Measurements from ENCODE around the gene PDE6C. TPM values are rescaled to one million over a fixed set of nuclear protein-coding genes. Genes with fewer than 3 reads are reported as not detected.

The PDE6C gene
- total RNA-seq, 1 donor from 2014 or later: not detected

- Mint-ChIP-seq H3K27ac (ENCODE audit: unreplicated experiment) (no peak overlapping the region), H3K27me3 (ENCODE audit: low read depth) (no peaks in the 10 kb centered on the region), H3K4me1 (no peaks in the 10 kb centered on the region), H3K4me3 (no peak overlapping the region), H3K9me3 (no peaks in the 10 kb centered on the region), H3K36me3 (ENCODE audit: low read depth) (peaks cover 9% of the 10 kb centered on the region)
- no peak for TF ChIP-seq CTCF (conservative IDR thresholded peaks at IDR 0.05)
- no peak for DNase-seq (ENCODE audit: low read depth, low spot score)
Observed at GRCh38 chr10:93657757-93658156, 45.4 kb downstream of the PDE6C start.

GRCh38 chr10:93666030-93666429 is 53.7 kb downstream of the PDE6C start:
- H3K27me3 Mint-ChIP-seq (ENCODE audit: low read depth): no peaks in the 10 kb centered on the region
- peaks cover 16% of the 10 kb centered on the region for H3K36me3 Mint-ChIP-seq (ENCODE audit: low read depth)
- no peaks in the 10 kb centered on the region for H3K9me3 Mint-ChIP-seq
- H3K27ac Mint-ChIP-seq (ENCODE audit: unreplicated experiment): no peak overlapping the region
- H3K4me3 Mint-ChIP-seq: no peak overlapping the region
- DNase-seq (ENCODE audit: low read depth, low spot score): no peak
- no peaks in the 10 kb centered on the region for H3K4me1 Mint-ChIP-seq
- TF ChIP-seq CTCF (conservative IDR thresholded peaks at IDR 0.05): no peak

- Mint-ChIP-seq H3K4me1 (no peaks in the 10 kb centered on the region), H3K36me3 (ENCODE audit: low read depth) (peaks cover 13% of the 10 kb centered on the region), H3K9me3 (no peaks in the 10 kb centered on the region), H3K27me3 (ENCODE audit: low read depth) (no peaks in the 10 kb centered on the region), H3K27ac (ENCODE audit: unreplicated experiment) (no peak overlapping the region), H3K4me3 (no peak overlapping the region)
- no peak for TF ChIP-seq CTCF (conservative IDR thresholded peaks at IDR 0.05)
- DNase-seq (ENCODE audit: low read depth, low spot score): no peak
Observed at GRCh38 chr10:93667795-93668194, 55.5 kb downstream of the PDE6C start.

GRCh38 chr10:93670372-93670771 is 58.0 kb downstream of the PDE6C start:
- Mint-ChIP-seq H3K9me3 (no peaks in the 10 kb centered on the region), H3K36me3 (ENCODE audit: low read depth) (peaks cover 7% of the 10 kb centered on the region), H3K27me3 (ENCODE audit: low read depth) (no peaks in the 10 kb centered on the region), H3K4me3 (no peak overlapping the region), H3K27ac (ENCODE audit: unreplicated experiment) (no peak overlapping the region), H3K4me1 (no peaks in the 10 kb centered on the region)
- TF ChIP-seq CTCF (conservative IDR thresholded peaks at IDR 0.05): no peak
- no peak for DNase-seq (ENCODE audit: low read depth, low spot score)

- no peaks in the 10 kb centered on the region for H3K27me3 Mint-ChIP-seq (ENCODE audit: low read depth)
- peaks cover 7% of the 10 kb centered on the region for H3K36me3 Mint-ChIP-seq (ENCODE audit: low read depth)
- TF ChIP-seq CTCF (conservative IDR thresholded peaks at IDR 0.05): no peak
- no peak overlapping the region for H3K27ac Mint-ChIP-seq (ENCODE audit: unreplicated experiment)
- H3K9me3 Mint-ChIP-seq: no peaks in the 10 kb centered on the region
- DNase-seq (ENCODE audit: low read depth, low spot score): no peak
- no peaks in the 10 kb centered on the region for H3K4me1 Mint-ChIP-seq
- no peak overlapping the region for H3K4me3 Mint-ChIP-seq
Observed at GRCh38 chr10:93671042-93671441, 58.7 kb downstream of the PDE6C start.

Data from neural crest cell (in vitro differentiated cells).